KOPT-K1 (cell line): ENCODE measurements around the gene RNF157.
"Not testable (repeated sequence)": the region's sequence is repeated elsewhere in the genome, so short reads cannot be mapped to it uniquely, and the experiment has no call there.

Experiments used
- H3K27ac ChIP-seq: fragments of 200-600 bp; sonication (generic); 2 replicates; pipeline ENCODE4 v1.5.1; 2016; ENCODE audit warnings: antibody characterized with exemption, mild to moderate bottlenecking, low read depth, low read length; ENCODE audit not compliant: poor library complexity, severe bottlenecking
- H3K36me3 ChIP-seq: fragments of 200-600 bp; sonication (generic); 2 replicates; pipeline ENCODE4 v1.5.1; 2017; ENCODE audit warnings: antibody characterized with exemption, mild to moderate bottlenecking, low read length, moderate library complexity; ENCODE audit not compliant: insufficient read depth
- H3K9me3 ChIP-seq: fragments of 200-600 bp; sonication (generic); 2 replicates; pipeline ENCODE4 v1.5.1; 2017; ENCODE audit warnings: antibody characterized with exemption, low read length, mild to moderate bottlenecking; ENCODE audit not compliant: insufficient read depth, poor library complexity, severe bottlenecking

RNF157 gene

GRCh38 chr17:76199469-76199868 lies 40.8 kb downstream of the RNF157 start:
- peak overlapping the region; percentile 12 for H3K27ac ChIP-seq
- no peaks in the 10 kb centered on the region for H3K9me3 ChIP-seq
- no peaks in the 10 kb centered on the region for H3K36me3 ChIP-seq

- no peaks in the 10 kb centered on the region for H3K9me3 ChIP-seq
- H3K27ac ChIP-seq, result peak overlapping the region; percentile 12
- no peaks in the 10 kb centered on the region for H3K36me3 ChIP-seq
Observed at GRCh38 chr17:76198702-76199101, 41.6 kb downstream of the RNF157 start.

GRCh38 chr17:76197911-76198310 lies 42.4 kb downstream of the RNF157 start:
- Histone ChIP-seq H3K9me3 (no peaks in the 10 kb centered on the region), H3K27ac (peak overlapping the region; percentile 6)

GRCh38 chr17:76196675-76197074 lies 43.6 kb downstream of the RNF157 start:
- Histone ChIP-seq H3K36me3 (no peaks in the 10 kb centered on the region), H3K27ac (peak overlapping the region; percentile 17), H3K9me3 (no peaks in the 10 kb centered on the region)

More at GRCh38 chr17:76197911-76198310, 42.4 kb downstream of the RNF157 start:
- H3K36me3 ChIP-seq, result no peaks in the 10 kb centered on the region

GRCh38 chr17:76195281-76196096 lies 44.8 kb downstream of the RNF157 start:
- Histone ChIP-seq H3K27ac (peak overlapping the region; percentile 98), H3K36me3 (no peaks in the 10 kb centered on the region), H3K9me3 (no peaks in the 10 kb centered on the region)

- H3K27ac ChIP-seq, result peak overlapping the region; percentile 98
- H3K9me3 ChIP-seq, result no peaks in the 10 kb centered on the region
- H3K36me3 ChIP-seq, result no peaks in the 10 kb centered on the region
Observed at GRCh38 chr17:76193591-76193990, 46.7 kb downstream of the RNF157 start.

- no peaks in the 10 kb centered on the region for H3K36me3 ChIP-seq
- peak overlapping the region; percentile 98 for H3K27ac ChIP-seq
- H3K9me3 ChIP-seq, result no peaks in the 10 kb centered on the region
Observed at GRCh38 chr17:76191896-76192295, 48.4 kb downstream of the RNF157 start.

- peak overlapping the region; percentile 98 for H3K27ac ChIP-seq
- H3K36me3 ChIP-seq, result no peaks in the 10 kb centered on the region
- H3K9me3 ChIP-seq, result no peaks in the 10 kb centered on the region
Observed at GRCh38 chr17:76189741-76190140, 50.6 kb downstream of the RNF157 start.

- Histone ChIP-seq H3K9me3 (no peaks in the 10 kb centered on the region), H3K36me3 (no peaks in the 10 kb centered on the region)
Observed at GRCh38 chr17:76189247-76189646, 51.0 kb downstream of the RNF157 start.

GRCh38 chr17:76188213-76189016 lies 51.9 kb downstream of the RNF157 start:
- no peaks in the 10 kb centered on the region for H3K9me3 ChIP-seq
- H3K27ac ChIP-seq, result peak overlapping the region; percentile 98
- no peaks in the 10 kb centered on the region for H3K36me3 ChIP-seq

More at GRCh38 chr17:76189247-76189646, 51.0 kb downstream of the RNF157 start:
- H3K27ac ChIP-seq, result peak overlapping the region; percentile 98

GRCh38 chr17:76186774-76187173 lies 53.5 kb downstream of the RNF157 start:
- not testable (repeated sequence) for H3K36me3 ChIP-seq, H3K9me3 ChIP-seq, H3K27ac ChIP-seq

- Histone ChIP-seq H3K27ac (peak overlapping the region; percentile 3), H3K9me3 (no peaks in the 10 kb centered on the region), H3K36me3 (no peaks in the 10 kb centered on the region)
Observed at GRCh38 chr17:76184290-76184689, 56.0 kb downstream of the RNF157 start.

GRCh38 chr17:76182016-76182764 lies 58.1 kb downstream of the RNF157 start:
- Histone ChIP-seq H3K27ac (peak overlapping the region; percentile 57), H3K36me3 (no peaks in the 10 kb centered on the region), H3K9me3 (no peaks in the 10 kb centered on the region)

GRCh38 chr17:76179496-76180467 lies 60.5 kb downstream of the RNF157 start:
- peak overlapping the region; percentile 64 for H3K27ac ChIP-seq
- H3K9me3 ChIP-seq, result no peaks in the 10 kb centered on the region
- no peaks in the 10 kb centered on the region for H3K36me3 ChIP-seq
